H1 (cell line): Measurements from ENCODE around the gene IRAK3. TPM values are rescaled to one million over a fixed set of nuclear protein-coding genes. Genes with fewer than 3 reads are reported as not detected.

Source experiments
- BRCA1 ChIP-seq: IDR thresholded peaks from 2 replicates; pipeline ENCODE4 v1.6.1; 2012; ENCODE audit warnings: low read depth, low read length, improper control_type of control experiment
- KDM1A ChIP-seq: fragments of 200-600, 300-600 bp; sonication (generic); IDR thresholded peaks from 2 replicates; pipeline ENCODE4 v1.7.1; 2016; ENCODE audit warnings: mild to moderate bottlenecking, low read length, borderline replicate concordance
- SIRT6 ChIP-seq: IDR thresholded peaks from one replicate; pipeline ENCODE4 v1.7.1; 2012; ENCODE audit warnings: low read length, inconsistent platforms
- TAF1 ChIP-seq: IDR thresholded peaks from 2 replicates; pipeline ENCODE4 v1.6.1; 2011; ENCODE audit warnings: mild to moderate bottlenecking, low read depth, low read length
- TAF7 ChIP-seq: optimal IDR thresholded peaks from 2 replicates; pipeline ENCODE3; 2011; ENCODE audit warnings: low read depth, mild to moderate bottlenecking, inconsistent platforms, low read length, moderate library complexity, borderline replicate concordance
- polyA plus RNA-seq, 7 experiments: library from polyadenylated mRNA; depleted of rRNA in 3 of 7; stranded (reverse) in 5 of 7; unstranded in 2 of 7; fragments of >200 nt in 5 of 7; fragments of 200-250 nt in 2 of 7; gene quantifications; 1 replicate in 5 of 7; 2 replicates in 1 of 7; 4 replicates in 1 of 7; pipeline versions ENCODE4 v1.2.1 to v1.2.3, GENCODE V29; 2011 to 2013; ENCODE audit warnings: missing spikeins in 2 of 7, mixed read lengths in 2 of 7
- total RNA-seq: library from RNA; stranded (reverse); fragmentation: NEBNext Ultra II Directional; extraction: Animal tissue kit (Norgen Biotek cat#: 25700); gene quantifications from 2 replicates; pipeline ENCODE4 v1.2.1, GENCODE V29; 2021
- TF ChIP-seq, protein P1 (sequence below): fragments of 300-600 bp; sonication (generic); IDR thresholded peaks from 2 replicates; pipeline ENCODE4 v1.7.1; 2012; ENCODE audit warnings: low read length, moderate library complexity, mild to moderate bottlenecking, inconsistent platforms; ENCODE audit not compliant: insufficient replicate concordance

The IRAK3 gene
- total and polyA plus RNA-seq, 2 of the 8 experiments (the other 6 are each of a cell fraction or from before 2014, with no cell fraction given), result 0.51 to 2.2 TPM

GRCh38 chr12:66154776-66155175 lies 34.2 kb upstream of the IRAK3 start (continued):
- TF ChIP-seq, protein P1, sequence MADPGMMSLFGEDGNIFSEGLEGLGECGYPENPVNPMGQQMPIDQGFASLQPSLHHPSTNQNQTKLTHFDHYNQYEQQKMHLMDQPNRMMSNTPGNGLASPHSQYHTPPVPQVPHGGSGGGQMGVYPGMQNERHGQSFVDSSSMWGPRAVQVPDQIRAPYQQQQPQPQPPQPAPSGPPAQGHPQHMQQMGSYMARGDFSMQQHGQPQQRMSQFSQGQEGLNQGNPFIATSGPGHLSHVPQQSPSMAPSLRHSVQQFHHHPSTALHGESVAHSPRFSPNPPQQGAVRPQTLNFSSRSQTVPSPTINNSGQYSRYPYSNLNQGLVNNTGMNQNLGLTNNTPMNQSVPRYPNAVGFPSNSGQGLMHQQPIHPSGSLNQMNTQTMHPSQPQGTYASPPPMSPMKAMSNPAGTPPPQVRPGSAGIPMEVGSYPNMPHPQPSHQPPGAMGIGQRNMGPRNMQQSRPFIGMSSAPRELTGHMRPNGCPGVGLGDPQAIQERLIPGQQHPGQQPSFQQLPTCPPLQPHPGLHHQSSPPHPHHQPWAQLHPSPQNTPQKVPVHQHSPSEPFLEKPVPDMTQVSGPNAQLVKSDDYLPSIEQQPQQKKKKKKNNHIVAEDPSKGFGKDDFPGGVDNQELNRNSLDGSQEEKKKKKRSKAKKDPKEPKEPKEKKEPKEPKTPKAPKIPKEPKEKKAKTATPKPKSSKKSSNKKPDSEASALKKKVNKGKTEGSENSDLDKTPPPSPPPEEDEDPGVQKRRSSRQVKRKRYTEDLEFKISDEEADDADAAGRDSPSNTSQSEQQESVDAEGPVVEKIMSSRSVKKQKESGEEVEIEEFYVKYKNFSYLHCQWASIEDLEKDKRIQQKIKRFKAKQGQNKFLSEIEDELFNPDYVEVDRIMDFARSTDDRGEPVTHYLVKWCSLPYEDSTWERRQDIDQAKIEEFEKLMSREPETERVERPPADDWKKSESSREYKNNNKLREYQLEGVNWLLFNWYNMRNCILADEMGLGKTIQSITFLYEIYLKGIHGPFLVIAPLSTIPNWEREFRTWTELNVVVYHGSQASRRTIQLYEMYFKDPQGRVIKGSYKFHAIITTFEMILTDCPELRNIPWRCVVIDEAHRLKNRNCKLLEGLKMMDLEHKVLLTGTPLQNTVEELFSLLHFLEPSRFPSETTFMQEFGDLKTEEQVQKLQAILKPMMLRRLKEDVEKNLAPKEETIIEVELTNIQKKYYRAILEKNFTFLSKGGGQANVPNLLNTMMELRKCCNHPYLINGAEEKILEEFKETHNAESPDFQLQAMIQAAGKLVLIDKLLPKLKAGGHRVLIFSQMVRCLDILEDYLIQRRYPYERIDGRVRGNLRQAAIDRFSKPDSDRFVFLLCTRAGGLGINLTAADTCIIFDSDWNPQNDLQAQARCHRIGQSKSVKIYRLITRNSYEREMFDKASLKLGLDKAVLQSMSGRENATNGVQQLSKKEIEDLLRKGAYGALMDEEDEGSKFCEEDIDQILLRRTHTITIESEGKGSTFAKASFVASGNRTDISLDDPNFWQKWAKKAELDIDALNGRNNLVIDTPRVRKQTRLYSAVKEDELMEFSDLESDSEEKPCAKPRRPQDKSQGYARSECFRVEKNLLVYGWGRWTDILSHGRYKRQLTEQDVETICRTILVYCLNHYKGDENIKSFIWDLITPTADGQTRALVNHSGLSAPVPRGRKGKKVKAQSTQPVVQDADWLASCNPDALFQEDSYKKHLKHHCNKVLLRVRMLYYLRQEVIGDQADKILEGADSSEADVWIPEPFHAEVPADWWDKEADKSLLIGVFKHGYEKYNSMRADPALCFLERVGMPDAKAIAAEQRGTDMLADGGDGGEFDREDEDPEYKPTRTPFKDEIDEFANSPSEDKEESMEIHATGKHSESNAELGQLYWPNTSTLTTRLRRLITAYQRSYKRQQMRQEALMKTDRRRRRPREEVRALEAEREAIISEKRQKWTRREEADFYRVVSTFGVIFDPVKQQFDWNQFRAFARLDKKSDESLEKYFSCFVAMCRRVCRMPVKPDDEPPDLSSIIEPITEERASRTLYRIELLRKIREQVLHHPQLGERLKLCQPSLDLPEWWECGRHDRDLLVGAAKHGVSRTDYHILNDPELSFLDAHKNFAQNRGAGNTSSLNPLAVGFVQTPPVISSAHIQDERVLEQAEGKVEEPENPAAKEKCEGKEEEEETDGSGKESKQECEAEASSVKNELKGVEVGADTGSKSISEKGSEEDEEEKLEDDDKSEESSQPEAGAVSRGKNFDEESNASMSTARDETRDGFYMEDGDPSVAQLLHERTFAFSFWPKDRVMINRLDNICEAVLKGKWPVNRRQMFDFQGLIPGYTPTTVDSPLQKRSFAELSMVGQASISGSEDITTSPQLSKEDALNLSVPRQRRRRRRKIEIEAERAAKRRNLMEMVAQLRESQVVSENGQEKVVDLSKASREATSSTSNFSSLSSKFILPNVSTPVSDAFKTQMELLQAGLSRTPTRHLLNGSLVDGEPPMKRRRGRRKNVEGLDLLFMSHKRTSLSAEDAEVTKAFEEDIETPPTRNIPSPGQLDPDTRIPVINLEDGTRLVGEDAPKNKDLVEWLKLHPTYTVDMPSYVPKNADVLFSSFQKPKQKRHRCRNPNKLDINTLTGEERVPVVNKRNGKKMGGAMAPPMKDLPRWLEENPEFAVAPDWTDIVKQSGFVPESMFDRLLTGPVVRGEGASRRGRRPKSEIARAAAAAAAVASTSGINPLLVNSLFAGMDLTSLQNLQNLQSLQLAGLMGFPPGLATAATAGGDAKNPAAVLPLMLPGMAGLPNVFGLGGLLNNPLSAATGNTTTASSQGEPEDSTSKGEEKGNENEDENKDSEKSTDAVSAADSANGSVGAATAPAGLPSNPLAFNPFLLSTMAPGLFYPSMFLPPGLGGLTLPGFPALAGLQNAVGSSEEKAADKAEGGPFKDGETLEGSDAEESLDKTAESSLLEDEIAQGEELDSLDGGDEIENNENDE, result no peak
- TF ChIP-seq SIRT6, result no peak
- TF ChIP-seq TAF7, result no peak
- TF ChIP-seq TAF1, result no peak
- TF ChIP-seq BRCA1, result no peak
- no peak for TF ChIP-seq KDM1A
